GM23338 (cell line): ENCODE data around the gene SLC25A41. TPM values are rescaled to one million over a fixed set of nuclear protein-coding genes. Genes with fewer than 3 reads are reported as not detected.

Source experiments
- ATAC-seq: fragments of 200-7000 bp; cut with Tn5 transposase; 3 replicates; pipeline ENCODE4 v1.9.1; 2020
- DNase-seq: peaks from one replicate; pipeline ENCODE4 v3.0.0-alpha.2; 2015; ENCODE audit warnings: low spot score
- H2AFZ ChIP-seq: fragments of 200-600 bp; sonication (generic); 2 replicates; pipeline ENCODE4 v1.8.0; 2016; ENCODE audit warnings: antibody characterized with exemption, mild to moderate bottlenecking, moderate library complexity
- H3F3A ChIP-seq: fragments of 200-600 bp; sonication (generic); replicated peaks from 2 replicates; pipeline ENCODE4 v1.8.0; 2017; ENCODE audit warnings: antibody characterized with exemption, mixed run types, low read depth
- H3K27ac ChIP-seq: fragments of 200-600 bp; sonication (generic); 2 replicates; pipeline ENCODE4 v1.6.1; 2016; ENCODE audit warnings: low read depth
- H3K27me3 ChIP-seq: fragments of 200-600 bp; sonication (generic); 2 replicates; pipeline ENCODE4 v1.8.0; 2016; ENCODE audit warnings: mild to moderate bottlenecking, mixed run types, moderate library complexity; ENCODE audit not compliant: insufficient read depth
- H3K36me3 ChIP-seq: fragments of 200-600 bp; sonication (generic); 2 replicates; pipeline ENCODE4 v1.8.0; 2016; ENCODE audit warnings: mild to moderate bottlenecking; ENCODE audit not compliant: insufficient read depth
- H3K4me1 ChIP-seq: fragments of 200-600 bp; sonication (generic); 2 replicates; pipeline ENCODE4 v1.8.0; 2016; ENCODE audit warnings: mild to moderate bottlenecking, moderate library complexity; ENCODE audit not compliant: insufficient read depth
- H3K4me2 ChIP-seq: fragments of 200-600 bp; sonication (generic); 2 replicates; pipeline ENCODE4 v1.7.1; 2017; ENCODE audit warnings: mixed run types
- H3K4me3 ChIP-seq: fragments of 200-600 bp; sonication (generic); 2 replicates; pipeline ENCODE4 v1.6.1; 2016; ENCODE audit warnings: mixed run types
- H3K79me2 ChIP-seq: fragments of 200-600 bp; sonication (generic); replicated peaks from 2 replicates; pipeline ENCODE4 v1.8.0; 2017; ENCODE audit warnings: mild to moderate bottlenecking; ENCODE audit not compliant: insufficient read depth
- H3K9me2 ChIP-seq: fragments of 200-600 bp; sonication (generic); 2 replicates; pipeline ENCODE4 v1.8.0; 2017; ENCODE audit not compliant: insufficient read depth
- H4K20me1 ChIP-seq: fragments of 200-600 bp; sonication (generic); replicated peaks from 2 replicates; pipeline ENCODE4 v1.8.0; 2017; ENCODE audit warnings: mild to moderate bottlenecking; ENCODE audit not compliant: insufficient read depth
- H3K27ac Mint-ChIP-seq: 2 replicates; pipeline ENCODE4 v1.8.0; 2020; ENCODE audit warnings: inconsistent platforms, mild to moderate bottlenecking, moderate library complexity, mixed read lengths
- H3K27me3 Mint-ChIP-seq: 3 replicates; pipeline ENCODE4 v1.8.0; 2022; ENCODE audit warnings: low read depth, mild to moderate bottlenecking, moderate library complexity, mixed read lengths, inconsistent platforms; ENCODE audit not compliant: insufficient read depth, poor library complexity
- H3K36me3 Mint-ChIP-seq: 3 replicates; pipeline ENCODE4 v1.8.0; 2021; ENCODE audit warnings: low read depth, mild to moderate bottlenecking, inconsistent platforms, moderate library complexity, mixed read lengths
- H3K4me1 Mint-ChIP-seq: 3 replicates; pipeline ENCODE4 v1.8.0; 2020; ENCODE audit warnings: mild to moderate bottlenecking, inconsistent platforms, mixed read lengths
- H3K4me3 Mint-ChIP-seq: 3 replicates; pipeline ENCODE4 v1.8.0; 2021; ENCODE audit warnings: moderate library complexity, mild to moderate bottlenecking, inconsistent platforms, mixed read lengths
- H3K9me3 Mint-ChIP-seq: 3 replicates; pipeline ENCODE4 v1.8.0; 2020; ENCODE audit warnings: moderate library complexity, mild to moderate bottlenecking, inconsistent platforms, mixed read lengths
- CREB1 ChIP-seq: fragments of 250-450 bp; sonication (Bioruptor Pico); IDR thresholded peaks from 2 replicates; pipeline ENCODE4 v1.5.0; 2020; ENCODE audit warnings: low read depth, mild to moderate bottlenecking, moderate library complexity
- EZH2 ChIP-seq: fragments of 200-600 bp; sonication (generic); IDR thresholded peaks from one replicate; pipeline ENCODE4 v1.8.0; 2017; ENCODE audit warnings: antibody characterized with exemption, mild to moderate bottlenecking, low read depth; ENCODE audit not compliant: unreplicated experiment
- EZH2phosphoT487 ChIP-seq: fragments of 200-600 bp; sonication (generic); IDR thresholded peaks from one replicate; pipeline ENCODE4 v1.8.1; 2018; ENCODE audit warnings: antibody characterized with exemption; ENCODE audit not compliant: unreplicated experiment
- JUNB ChIP-seq: IDR thresholded peaks from one replicate; pipeline ENCODE4 v1.6.1; 2016; ENCODE audit warnings: antibody characterized with exemption; ENCODE audit not compliant: unreplicated experiment
- NANOG ChIP-seq: IDR thresholded peaks from 2 replicates; pipeline ENCODE4 v1.6.1; 2016; ENCODE audit warnings: antibody characterized with exemption, borderline replicate concordance
- POLR2AphosphoS5 ChIP-seq: IDR thresholded peaks from 2 replicates; pipeline ENCODE4 v1.6.1; 2016; ENCODE audit warnings: antibody characterized with exemption, low read depth
- STAT1 ChIP-seq: IDR thresholded peaks from one replicate; pipeline ENCODE4 v1.6.1; 2016; ENCODE audit warnings: antibody characterized with exemption; ENCODE audit not compliant: unreplicated experiment
- ZNF114 ChIP-seq: fragments of 250-450 bp; sonication (Bioruptor Pico); IDR thresholded peaks from 2 replicates; pipeline ENCODE4 v1.5.0; 2020; ENCODE audit warnings: mild to moderate bottlenecking, moderate library complexity
- ZNF331 ChIP-seq: fragments of 250-450 bp; sonication (Bioruptor Pico); IDR thresholded peaks from 2 replicates; pipeline ENCODE4 v1.5.0; 2020; ENCODE audit warnings: low read depth, mild to moderate bottlenecking, moderate library complexity
- polyA plus RNA-seq: library from polyadenylated mRNA; unstranded; fragments of >200 nt; fragmentation: Nextera tagmentation; extraction: Ambion mirVana; gene quantifications from 2 replicates; pipeline ENCODE4 v1.2.1, GENCODE V29; 2016
- total RNA-seq: library from RNA; depleted of rRNA; stranded (reverse); fragments of >200 nt; shearing (Covaris generic); gene quantifications from 2 replicates; pipeline ENCODE4 v1.2.3, GENCODE V29; 2014
- TF ChIP-seq, protein P1 (sequence below): fragments of 250-450 bp; sonication (Bioruptor Pico); IDR thresholded peaks from 2 replicates; pipeline ENCODE4 v1.5.0; 2020; ENCODE audit warnings: mild to moderate bottlenecking, moderate library complexity
- TF ChIP-seq, protein P2 (sequence below): IDR thresholded peaks from 2 replicates; pipeline ENCODE4 v1.6.1; 2016; ENCODE audit warnings: antibody characterized with exemption
- TF ChIP-seq, protein P3 (sequence below), 2 experiments: fragments of 200-600 bp in 1 of 2; sonication (generic) in 1 of 2; conservative IDR thresholded peaks; 2 replicates each; pipeline versions ENCODE4 v1.5.1 to v1.6.1; 2016 to 2017; ENCODE audit warnings: antibody characterized with exemption in 2 of 2, low read depth in 2 of 2, mild to moderate bottlenecking in 2 of 2, moderate library complexity in 1 of 2
- TF ChIP-seq, protein P4 (sequence below): IDR thresholded peaks from one replicate; pipeline ENCODE4 v1.6.1; 2018; ENCODE audit warnings: antibody characterized with exemption; ENCODE audit not compliant: unreplicated experiment

SLC25A41 gene
- total and polyA plus RNA-seq, 2 experiments from 2014 or later = 0.24 to 0.35 TPM

DNA sequence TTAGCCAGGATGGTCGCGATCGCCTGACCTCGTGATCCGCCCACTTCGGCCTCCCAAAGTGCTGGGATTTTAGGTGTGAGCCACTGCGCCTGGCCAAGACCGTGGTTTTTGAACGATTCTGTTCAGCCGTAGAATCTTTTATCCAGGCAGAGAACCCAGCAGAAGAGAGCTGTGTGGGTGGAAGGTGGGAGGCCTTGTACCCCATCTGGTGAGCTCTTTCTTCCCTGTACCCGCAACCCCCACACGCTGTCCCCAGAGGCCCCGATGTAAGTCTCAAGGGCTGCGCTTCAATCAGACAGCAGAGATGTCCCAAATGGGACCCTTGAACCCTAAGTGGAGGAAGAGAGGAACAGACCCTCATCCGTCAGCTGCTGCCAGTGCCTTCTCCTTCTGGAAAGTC is 22.4 kb upstream of the SLC25A41 start:
- peaks cover 17% of the 10 kb centered on the region for H3K27me3 Mint-ChIP-seq
- H3K4me3 Mint-ChIP-seq = no peak overlapping the region
- Histone ChIP-seq H3K9me2 (no peaks in the 10 kb centered on the region), H2AFZ (no peak overlapping the region), H3K4me2 (no peak overlapping the region), H3K27me3 (no peaks in the 10 kb centered on the region), H3K36me3 (peaks cover 11% of the 10 kb centered on the region; the same call in 1 of the 2 replicates), H3F3A (no peaks in the 10 kb centered on the region), H3K4me3 (no peak overlapping the region), H4K20me1 (no peaks in the 10 kb centered on the region; the same call in 1 of the 2 replicates), H3K79me2 (no peaks in the 10 kb centered on the region), H3K27ac (no peak overlapping the region), H3K4me1 (peaks cover 4% of the 10 kb centered on the region; the same call in 1 of the 2 replicates)
- DNase-seq (no peak), ATAC-seq (no peak)
- peaks cover 10% of the 10 kb centered on the region; the same call in 2 of the 3 replicates for H3K9me3 Mint-ChIP-seq
- TF ChIP-seq EZH2phosphoT487 (no peak), CREB1 (no peak), EZH2 (no peak), ZNF114 (CRISPR knock-in tag) (no peak), STAT1 (no peak), POLR2AphosphoS5 (no peak), NANOG (no peak), ZNF331 (no peak), JUNB (no peak)
- TF ChIP-seq, protein P1, sequence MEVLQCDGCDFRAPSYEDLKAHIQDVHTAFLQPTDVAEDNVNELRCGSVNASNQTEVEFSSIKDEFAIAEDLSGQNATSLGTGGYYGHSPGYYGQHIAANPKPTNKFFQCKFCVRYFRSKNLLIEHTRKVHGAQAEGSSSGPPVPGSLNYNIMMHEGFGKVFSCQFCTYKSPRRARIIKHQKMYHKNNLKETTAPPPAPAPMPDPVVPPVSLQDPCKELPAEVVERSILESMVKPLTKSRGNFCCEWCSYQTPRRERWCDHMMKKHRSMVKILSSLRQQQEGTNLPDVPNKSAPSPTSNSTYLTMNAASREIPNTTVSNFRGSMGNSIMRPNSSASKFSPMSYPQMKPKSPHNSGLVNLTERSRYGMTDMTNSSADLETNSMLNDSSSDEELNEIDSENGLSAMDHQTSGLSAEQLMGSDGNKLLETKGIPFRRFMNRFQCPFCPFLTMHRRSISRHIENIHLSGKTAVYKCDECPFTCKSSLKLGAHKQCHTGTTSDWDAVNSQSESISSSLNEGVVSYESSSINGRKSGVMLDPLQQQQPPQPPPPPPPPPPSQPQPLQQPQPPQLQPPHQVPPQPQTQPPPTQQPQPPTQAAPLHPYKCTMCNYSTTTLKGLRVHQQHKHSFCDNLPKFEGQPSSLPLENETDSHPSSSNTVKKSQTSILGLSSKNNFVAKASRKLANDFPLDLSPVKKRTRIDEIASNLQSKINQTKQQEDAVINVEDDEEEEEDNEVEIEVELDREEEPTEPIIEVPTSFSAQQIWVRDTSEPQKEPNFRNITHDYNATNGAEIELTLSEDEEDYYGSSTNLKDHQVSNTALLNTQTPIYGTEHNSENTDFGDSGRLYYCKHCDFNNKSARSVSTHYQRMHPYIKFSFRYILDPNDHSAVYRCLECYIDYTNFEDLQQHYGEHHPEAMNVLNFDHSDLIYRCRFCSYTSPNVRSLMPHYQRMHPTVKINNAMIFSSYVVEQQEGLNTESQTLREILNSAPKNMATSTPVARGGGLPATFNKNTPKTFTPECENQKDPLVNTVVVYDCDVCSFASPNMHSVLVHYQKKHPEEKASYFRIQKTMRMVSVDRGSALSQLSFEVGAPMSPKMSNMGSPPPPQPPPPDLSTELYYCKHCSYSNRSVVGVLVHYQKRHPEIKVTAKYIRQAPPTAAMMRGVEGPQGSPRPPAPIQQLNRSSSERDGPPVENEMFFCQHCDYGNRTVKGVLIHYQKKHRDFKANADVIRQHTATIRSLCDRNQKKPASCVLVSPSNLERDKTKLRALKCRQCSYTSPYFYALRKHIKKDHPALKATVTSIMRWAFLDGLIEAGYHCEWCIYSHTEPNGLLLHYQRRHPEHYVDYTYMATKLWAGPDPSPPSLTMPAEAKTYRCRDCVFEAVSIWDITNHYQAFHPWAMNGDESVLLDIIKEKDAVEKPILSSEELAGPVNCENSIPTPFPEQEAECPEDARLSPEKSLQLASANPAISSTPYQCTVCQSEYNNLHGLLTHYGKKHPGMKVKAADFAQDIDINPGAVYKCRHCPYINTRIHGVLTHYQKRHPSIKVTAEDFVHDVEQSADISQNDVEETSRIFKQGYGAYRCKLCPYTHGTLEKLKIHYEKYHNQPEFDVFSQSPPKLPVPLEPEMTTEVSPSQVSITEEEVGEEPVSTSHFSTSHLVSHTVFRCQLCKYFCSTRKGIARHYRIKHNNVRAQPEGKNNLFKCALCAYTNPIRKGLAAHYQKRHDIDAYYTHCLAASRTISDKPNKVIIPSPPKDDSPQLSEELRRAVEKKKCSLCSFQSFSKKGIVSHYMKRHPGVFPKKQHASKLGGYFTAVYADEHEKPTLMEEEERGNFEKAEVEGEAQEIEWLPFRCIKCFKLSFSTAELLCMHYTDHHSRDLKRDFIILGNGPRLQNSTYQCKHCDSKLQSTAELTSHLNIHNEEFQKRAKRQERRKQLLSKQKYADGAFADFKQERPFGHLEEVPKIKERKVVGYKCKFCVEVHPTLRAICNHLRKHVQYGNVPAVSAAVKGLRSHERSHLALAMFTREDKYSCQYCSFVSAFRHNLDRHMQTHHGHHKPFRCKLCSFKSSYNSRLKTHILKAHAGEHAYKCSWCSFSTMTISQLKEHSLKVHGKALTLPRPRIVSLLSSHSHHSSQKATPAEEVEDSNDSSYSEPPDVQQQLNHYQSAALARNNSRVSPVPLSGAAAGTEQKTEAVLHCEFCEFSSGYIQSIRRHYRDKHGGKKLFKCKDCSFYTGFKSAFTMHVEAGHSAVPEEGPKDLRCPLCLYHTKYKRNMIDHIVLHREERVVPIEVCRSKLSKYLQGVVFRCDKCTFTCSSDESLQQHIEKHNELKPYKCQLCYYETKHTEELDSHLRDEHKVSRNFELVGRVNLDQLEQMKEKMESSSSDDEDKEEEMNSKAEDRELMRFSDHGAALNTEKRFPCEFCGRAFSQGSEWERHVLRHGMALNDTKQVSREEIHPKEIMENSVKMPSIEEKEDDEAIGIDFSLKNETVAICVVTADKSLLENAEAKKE (CRISPR knock-in tag) = no peak
- TF ChIP-seq, protein P2, sequence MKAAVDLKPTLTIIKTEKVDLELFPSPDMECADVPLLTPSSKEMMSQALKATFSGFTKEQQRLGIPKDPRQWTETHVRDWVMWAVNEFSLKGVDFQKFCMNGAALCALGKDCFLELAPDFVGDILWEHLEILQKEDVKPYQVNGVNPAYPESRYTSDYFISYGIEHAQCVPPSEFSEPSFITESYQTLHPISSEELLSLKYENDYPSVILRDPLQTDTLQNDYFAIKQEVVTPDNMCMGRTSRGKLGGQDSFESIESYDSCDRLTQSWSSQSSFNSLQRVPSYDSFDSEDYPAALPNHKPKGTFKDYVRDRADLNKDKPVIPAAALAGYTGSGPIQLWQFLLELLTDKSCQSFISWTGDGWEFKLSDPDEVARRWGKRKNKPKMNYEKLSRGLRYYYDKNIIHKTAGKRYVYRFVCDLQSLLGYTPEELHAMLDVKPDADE = no peak
- TF ChIP-seq, protein P3, sequence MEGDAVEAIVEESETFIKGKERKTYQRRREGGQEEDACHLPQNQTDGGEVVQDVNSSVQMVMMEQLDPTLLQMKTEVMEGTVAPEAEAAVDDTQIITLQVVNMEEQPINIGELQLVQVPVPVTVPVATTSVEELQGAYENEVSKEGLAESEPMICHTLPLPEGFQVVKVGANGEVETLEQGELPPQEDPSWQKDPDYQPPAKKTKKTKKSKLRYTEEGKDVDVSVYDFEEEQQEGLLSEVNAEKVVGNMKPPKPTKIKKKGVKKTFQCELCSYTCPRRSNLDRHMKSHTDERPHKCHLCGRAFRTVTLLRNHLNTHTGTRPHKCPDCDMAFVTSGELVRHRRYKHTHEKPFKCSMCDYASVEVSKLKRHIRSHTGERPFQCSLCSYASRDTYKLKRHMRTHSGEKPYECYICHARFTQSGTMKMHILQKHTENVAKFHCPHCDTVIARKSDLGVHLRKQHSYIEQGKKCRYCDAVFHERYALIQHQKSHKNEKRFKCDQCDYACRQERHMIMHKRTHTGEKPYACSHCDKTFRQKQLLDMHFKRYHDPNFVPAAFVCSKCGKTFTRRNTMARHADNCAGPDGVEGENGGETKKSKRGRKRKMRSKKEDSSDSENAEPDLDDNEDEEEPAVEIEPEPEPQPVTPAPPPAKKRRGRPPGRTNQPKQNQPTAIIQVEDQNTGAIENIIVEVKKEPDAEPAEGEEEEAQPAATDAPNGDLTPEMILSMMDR (conservative IDR thresholded peaks at IDR 0.05; ENCODE audit: low read depth in 2 of 2) = no peak
- TF ChIP-seq, protein P4, sequence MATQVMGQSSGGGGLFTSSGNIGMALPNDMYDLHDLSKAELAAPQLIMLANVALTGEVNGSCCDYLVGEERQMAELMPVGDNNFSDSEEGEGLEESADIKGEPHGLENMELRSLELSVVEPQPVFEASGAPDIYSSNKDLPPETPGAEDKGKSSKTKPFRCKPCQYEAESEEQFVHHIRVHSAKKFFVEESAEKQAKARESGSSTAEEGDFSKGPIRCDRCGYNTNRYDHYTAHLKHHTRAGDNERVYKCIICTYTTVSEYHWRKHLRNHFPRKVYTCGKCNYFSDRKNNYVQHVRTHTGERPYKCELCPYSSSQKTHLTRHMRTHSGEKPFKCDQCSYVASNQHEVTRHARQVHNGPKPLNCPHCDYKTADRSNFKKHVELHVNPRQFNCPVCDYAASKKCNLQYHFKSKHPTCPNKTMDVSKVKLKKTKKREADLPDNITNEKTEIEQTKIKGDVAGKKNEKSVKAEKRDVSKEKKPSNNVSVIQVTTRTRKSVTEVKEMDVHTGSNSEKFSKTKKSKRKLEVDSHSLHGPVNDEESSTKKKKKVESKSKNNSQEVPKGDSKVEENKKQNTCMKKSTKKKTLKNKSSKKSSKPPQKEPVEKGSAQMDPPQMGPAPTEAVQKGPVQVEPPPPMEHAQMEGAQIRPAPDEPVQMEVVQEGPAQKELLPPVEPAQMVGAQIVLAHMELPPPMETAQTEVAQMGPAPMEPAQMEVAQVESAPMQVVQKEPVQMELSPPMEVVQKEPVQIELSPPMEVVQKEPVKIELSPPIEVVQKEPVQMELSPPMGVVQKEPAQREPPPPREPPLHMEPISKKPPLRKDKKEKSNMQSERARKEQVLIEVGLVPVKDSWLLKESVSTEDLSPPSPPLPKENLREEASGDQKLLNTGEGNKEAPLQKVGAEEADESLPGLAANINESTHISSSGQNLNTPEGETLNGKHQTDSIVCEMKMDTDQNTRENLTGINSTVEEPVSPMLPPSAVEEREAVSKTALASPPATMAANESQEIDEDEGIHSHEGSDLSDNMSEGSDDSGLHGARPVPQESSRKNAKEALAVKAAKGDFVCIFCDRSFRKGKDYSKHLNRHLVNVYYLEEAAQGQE = no peak
- H3K27ac Mint-ChIP-seq = no peak overlapping the region
- peaks cover 13% of the 10 kb centered on the region for H3K4me1 Mint-ChIP-seq
- H3K36me3 Mint-ChIP-seq = peaks cover 44% of the 10 kb centered on the region
